GM12878 (cell line): ENCODE data around the gene SEZ6L2. TPM values are rescaled to one million over a fixed set of nuclear protein-coding genes. Genes with fewer than 3 reads are reported as not detected.

ENCODE experiments used
- ATAC-seq: fragments of 200-7000 bp; cut with Tn5 transposase; 3 replicates; pipeline ENCODE4 v1.9.1; 2020; ENCODE audit warnings: mild to moderate bottlenecking, moderate library complexity
- BruUV-seq: library from RNA; stranded (reverse); fragments of 400-500 nt; replicated peaks from 2 replicates; lab custom pipeline; 2021; lab: Mats Ljungman, UMichigan
- CTCF ChIA-PET: fragments of 300-600 bp; sonication (Branson Sonifier 250); formaldehyde crosslinking; extraction: SDS; loops from one replicate; lab custom pipeline; 2021; ENCODE audit warnings: inconsistent platforms; lab: Yijun Ruan, JAX
- POLR2A ChIA-PET: fragments of 350-600 bp; formaldehyde crosslinking; extraction: SDS; loops from one replicate; lab custom pipeline; 2021; ENCODE audit warnings: inconsistent platforms; lab: Charles Lee
- RAD21 ChIA-PET: fragments of 300-600 bp; sonication (Branson Sonifier 250); formaldehyde crosslinking; loops from one replicate; lab custom pipeline; 2023; ENCODE audit warnings: antibody characterized with exemption; ENCODE audit not compliant: unreplicated experiment; lab: Charles Lee
- SMC1A ChIA-PET: fragments of 300-600 bp; sonication (Branson Sonifier 250); formaldehyde crosslinking; loops from one replicate; lab custom pipeline; 2023; ENCODE audit not compliant: unreplicated experiment, uncharacterized antibody; lab: Charles Lee
- DNase-seq: peaks from one replicate; pipeline ENCODE4 v3.0.0-alpha.2; 2011; ENCODE audit warnings: low read depth, low spot score
- FAIRE-seq: peaks from 3 replicates; lab custom pipeline; 2011; peaks lifted over from hg19 to GRCh38; lab: Jason Lieb, UNC
- H2AFZ ChIP-seq: 2 replicates; pipeline ENCODE4 v1.6.0; 2011; ENCODE audit warnings: low read depth, low read length, control low read depth; ENCODE audit not compliant: control insufficient read depth
- H3K27ac ChIP-seq: 2 replicates; pipeline ENCODE4 v1.5.1; 2011; ENCODE audit warnings: control low read depth; ENCODE audit not compliant: control insufficient read depth, insufficient read depth
- H3K27me3 ChIP-seq, 2 experiments: replicated peaks in 1 of 2; 2 replicates each; pipeline versions ENCODE4 v1.6.0 to v1.6.1; 2011; ENCODE audit warnings: low read length in 1 of 2; ENCODE audit not compliant: control insufficient read depth in 2 of 2, insufficient read depth in 2 of 2
- H3K36me3 ChIP-seq, 2 experiments: 2 replicates each; pipeline ENCODE4 v1.5.1; 2011; ENCODE audit warnings: low read length in 1 of 2; ENCODE audit not compliant: control insufficient read depth in 2 of 2, insufficient read depth in 2 of 2
- H3K4me1 ChIP-seq: 2 replicates; pipeline ENCODE4 v1.6.1; 2011; ENCODE audit warnings: mild to moderate bottlenecking, low read length, moderate library complexity, mixed read lengths; ENCODE audit not compliant: control insufficient read depth, insufficient read depth
- H3K4me2 ChIP-seq: 2 replicates; pipeline ENCODE4 v1.6.0; 2011; ENCODE audit warnings: control low read depth; ENCODE audit not compliant: control insufficient read depth, insufficient read depth
- H3K4me3 ChIP-seq: fragments of 200-600 bp; sonication (generic); 2 replicates; pipeline ENCODE4 v1.5.1; 2016
- H3K79me2 ChIP-seq: 2 replicates; pipeline ENCODE4 v1.6.0; 2011; ENCODE audit warnings: low read length; ENCODE audit not compliant: control insufficient read depth, insufficient read depth
- H3K9ac ChIP-seq: 2 replicates; pipeline ENCODE4 v1.8.0; 2011; ENCODE audit warnings: low read length, control low read depth, mixed read lengths; ENCODE audit not compliant: control insufficient read depth, insufficient read depth
- H3K9me3 ChIP-seq: replicated peaks from 3 replicates; pipeline ENCODE4 v1.5.1; 2011; ENCODE audit warnings: mild to moderate bottlenecking, low read length; ENCODE audit not compliant: control insufficient read depth, insufficient read depth
- H4K20me1 ChIP-seq: 2 replicates; pipeline ENCODE4 v1.6.0; 2011; ENCODE audit not compliant: control insufficient read depth, insufficient read depth
- CBX5 ChIP-seq: sonication (generic); IDR thresholded peaks from 2 replicates; pipeline ENCODE4 v1.6.1; 2016; ENCODE audit warnings: low read depth, moderate library complexity, mild to moderate bottlenecking, inconsistent platforms
- CREM ChIP-seq: IDR thresholded peaks from 2 replicates; pipeline ENCODE4 v1.6.1; 2014; ENCODE audit warnings: antibody characterized with exemption, low read depth
- FOS ChIP-seq: IDR thresholded peaks from 3 replicates; pipeline ENCODE4 v1.6.1; 2011; ENCODE audit warnings: borderline replicate concordance; ENCODE audit not compliant: insufficient read length; ENCODE audit errors: extremely low read depth
- GATAD2B ChIP-seq: fragments of 450-650 bp; conservative IDR thresholded peaks from 2 replicates; pipeline ENCODE4 v1.6.1; 2017; ENCODE audit warnings: low read depth, mild to moderate bottlenecking, moderate library complexity
- HDAC6 ChIP-seq: fragments of 200-600 bp; sonication (generic); IDR thresholded peaks from one replicate; pipeline ENCODE4 v1.8.0; 2017; ENCODE audit warnings: antibody characterized with exemption; ENCODE audit not compliant: unreplicated experiment
- MLLT1 ChIP-seq: fragments of 450-650 bp; IDR thresholded peaks from 2 replicates; pipeline ENCODE4 v1.6.1; 2016; ENCODE audit warnings: mild to moderate bottlenecking
- NFYB ChIP-seq: IDR thresholded peaks from 2 replicates; pipeline ENCODE4 v1.6.1; 2011; ENCODE audit warnings: low read depth, mild to moderate bottlenecking, low read length, improper control_type of control experiment, moderate library complexity; ENCODE audit not compliant: insufficient read depth
- RAD21 ChIP-seq: IDR thresholded peaks from 2 replicates; pipeline ENCODE4 v1.6.1; 2011; ENCODE audit warnings: mild to moderate bottlenecking, low read depth, low read length, moderate library complexity; ENCODE audit not compliant: insufficient read depth
- RBBP5 ChIP-seq: fragments of 200-600 bp; sonication (generic); conservative IDR thresholded peaks from 2 replicates; pipeline ENCODE4 v1.6.1; 2016
- SMAD1 ChIP-seq: fragments of 450-650 bp; IDR thresholded peaks from 2 replicates; pipeline ENCODE4 v1.6.1; 2018; ENCODE audit warnings: mild to moderate bottlenecking, low read depth; ENCODE audit not compliant: partially characterized antibody
- SREBF2 ChIP-seq: IDR thresholded peaks from 2 replicates; pipeline ENCODE4 v1.6.1; 2012; ENCODE audit warnings: mild to moderate bottlenecking, low read length
- ZNF217 ChIP-seq: fragments of 450-650 bp; IDR thresholded peaks from 2 replicates; pipeline ENCODE4 v1.6.1; 2017; ENCODE audit warnings: antibody characterized with exemption, mild to moderate bottlenecking
- ZNF592 ChIP-seq: fragments of 450-650 bp; IDR thresholded peaks from 2 replicates; pipeline ENCODE4 v1.6.1; 2017; ENCODE audit warnings: mild to moderate bottlenecking, moderate library complexity
- ZNF622 ChIP-seq: fragments of 450-650 bp; IDR thresholded peaks from 2 replicates; pipeline ENCODE4 v1.6.1; 2017; ENCODE audit warnings: mild to moderate bottlenecking, inconsistent platforms
- WGBS: methylation state at CpG from one replicate; pipeline ENCODE4 v1.1.6; 2016; ENCODE audit warnings: low lambda C conversion rate; ENCODE audit not compliant: insufficient replicate concordance, insufficient coverage; ENCODE audit errors: missing lambda C conversion rate; 5-methylcytosine and 5-hydroxymethylcytosine counted together
- in situ Hi-C: fragments of 300-500 bp; cut with MboI; formaldehyde crosslinking; loops from 9 replicates; pipeline ENCODE4 v1.14.3; 2018; ENCODE audit warnings: mixed read lengths
- intact Hi-C: fragments of 100-400 bp; cut with micrococcal nuclease; formaldehyde crosslinking; loops from one replicate; pipeline ENCODE4 v1.14.2; 2022; ENCODE audit not compliant: unreplicated experiment
- polyA plus RNA-seq, 11 experiments: library from polyadenylated mRNA; depleted of rRNA in 4 of 11; unstranded in 6 of 11; stranded (reverse) in 5 of 11; fragments of >200 nt; fragmentation: Nextera tagmentation in 4 of 11; fragmentation: Illumina TruSeq in 1 of 11; extraction: Ambion mirVana in 4 of 11; extraction: Trizol in 1 of 11; gene quantifications; 1 replicate in 1 of 11; 2 replicates in 10 of 11; pipeline versions ENCODE4 v1.2.1 to v1.2.3, GENCODE V29; 2011 to 2016; ENCODE audit warnings: inconsistent platforms in 2 of 11, missing spikeins in 2 of 11, low read depth in 1 of 11
- total RNA-seq, 4 experiments: library from RNA; depleted of rRNA in 3 of 4; stranded (reverse); fragments of >200 nt in 3 of 4; fragmentation: Illumina TruSeq in 1 of 4; extraction: Trizol in 1 of 4; gene quantifications; 2 replicates each; pipeline versions ENCODE4 v1.2.1 to v1.2.3, GENCODE V29; 2013 to 2021

Gene SEZ6L2
- total and polyA plus RNA-seq, 10 of the 15 experiments (the other 5 are each of a cell fraction or from before 2014, with no cell fraction given): 0.06 to 0.49 TPM; not detected in 8

DNA sequence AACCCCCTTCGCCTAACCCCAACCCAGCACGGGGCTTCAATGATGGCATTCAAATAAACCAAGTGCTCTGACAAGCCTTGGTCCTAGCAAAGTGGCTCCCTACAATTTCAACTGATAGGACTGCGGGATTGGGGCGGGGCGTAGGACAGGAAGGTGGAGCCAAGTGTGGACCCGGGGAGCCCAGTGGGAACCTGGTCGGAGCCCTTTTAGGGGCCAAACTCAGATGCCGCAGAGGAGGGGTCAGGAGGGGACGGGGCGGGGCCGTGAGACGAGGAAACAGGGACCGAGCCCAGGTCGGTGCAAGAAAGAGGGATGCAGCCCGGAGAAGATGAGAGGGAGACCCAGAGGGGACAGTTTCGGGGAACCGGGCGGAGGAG is 23.1 kb downstream of the SEZ6L2 start:
- FAIRE-seq (no peak), DNase-seq (no peak), ATAC-seq (no peak)
- no peak for TF ChIP-seq HDAC6
- no peak for TF ChIP-seq NFYB
- TF ChIP-seq RAD21: no peak
- TF ChIP-seq CREM: no peak
- TF ChIP-seq CBX5: no peak
- TF ChIP-seq SMAD1: no peak
- no peak for TF ChIP-seq RBBP5
- no peak for TF ChIP-seq FOS
- no peak for TF ChIP-seq ZNF217
- no peak overlapping the region for H3K4me2 ChIP-seq
- SMC1A ChIA-PET: no interaction called here
- H3K79me2 ChIP-seq: no peaks in the 10 kb centered on the region
- RAD21 ChIA-PET: no interaction called here
- POLR2A ChIA-PET: interaction anchor here (0.7 kb wide), 1 partner anchor 165 kb away, joined by 6 read pairs; no protein-coding TSS in a partner anchor
- no peaks in the 10 kb centered on the region for H3K36me3 ChIP-seq
- no peak overlapping the region for H3K9ac ChIP-seq
- H4K20me1 ChIP-seq: no peaks in the 10 kb centered on the region
- WGBS: 17% methylated on average over 17 of the region's 18 CpGs
- in situ Hi-C loops (no loop called here), intact Hi-C loops (no loop called here)
- CTCF ChIA-PET: no interaction called here
- H2AFZ ChIP-seq: no peak overlapping the region
- BruUV-seq: no TSS peak
- no peak overlapping the region for H3K4me3 ChIP-seq
- no peaks in the 10 kb centered on the region for H3K4me1 ChIP-seq
- peaks cover 4 to 5% of the 10 kb centered on the region in 2 experiments; a peak in 3 of 4 replicates for H3K27me3 ChIP-seq
- no peaks in the 10 kb centered on the region for H3K9me3 ChIP-seq
- no peak overlapping the region for H3K27ac ChIP-seq

GRCh38 chr16:29875206-29875605 is 24.1 kb downstream of the SEZ6L2 start:
- 58% methylated on average over 6 of the region's 6 CpGs for WGBS
- ATAC-seq (no peak), FAIRE-seq (no peak), DNase-seq (no peak)
- in situ Hi-C loops: no loop called here
- Histone ChIP-seq H3K27me3 (peaks cover 4 to 5% of the 10 kb centered on the region in 2 experiments; a peak in 3 of 4 replicates), H3K27ac (no peak overlapping the region), H2AFZ (no peak overlapping the region), H3K9me3 (no peaks in the 10 kb centered on the region), H3K4me2 (no peak overlapping the region), H3K36me3 (no peaks in the 10 kb centered on the region), H3K9ac (no peak overlapping the region), H3K79me2 (no peaks in the 10 kb centered on the region), H4K20me1 (no peaks in the 10 kb centered on the region), H3K4me1 (no peaks in the 10 kb centered on the region), H3K4me3 (no peak overlapping the region)
- ChIA-PET POLR2A (interaction anchor here (0.7 kb wide), 1 partner anchor 166 kb away, joined by 6 read pairs; no protein-coding TSS in a partner anchor), RAD21 (no interaction called here), SMC1A (no interaction called here), CTCF (no interaction called here)
- BruUV-seq: no TSS peak
- intact Hi-C loops: no loop called here
- no peak for TF ChIP-seq GATAD2B
- TF ChIP-seq ZNF592: no peak
- TF ChIP-seq SREBF2: no peak
- no peak for TF ChIP-seq MLLT1
- no peak for TF ChIP-seq ZNF622
